GM21717 (cell line): Measurements from ENCODE around the gene DLD.

Source experiments
- ATAC-seq: cut with Tn5 transposase; IDR thresholded peaks from one replicate; pipeline ENCODE4 v1.9.1; 2021; ENCODE audit warnings: mild to moderate bottlenecking, moderate library complexity; ENCODE audit not compliant: unreplicated experiment

The DLD gene

DNA sequence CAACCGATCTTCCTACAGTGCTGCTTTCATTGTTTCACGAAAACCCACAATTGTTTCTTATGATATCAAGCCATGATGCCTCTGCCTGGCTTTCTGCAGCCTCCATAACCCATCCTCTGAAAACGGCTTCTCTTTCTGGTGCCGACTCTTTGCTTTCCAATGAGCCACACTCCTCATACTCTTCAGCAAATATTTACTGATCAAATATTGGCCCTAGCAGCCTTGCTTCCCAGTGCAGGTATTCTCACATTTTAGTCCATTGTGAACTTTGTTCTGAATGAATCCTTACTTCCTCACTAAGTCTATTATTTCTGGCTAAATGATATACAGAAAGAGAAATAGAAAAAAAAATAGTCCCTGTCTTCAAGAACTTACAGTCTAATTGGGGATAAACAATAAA lies 76.4 kb downstream of the DLD start:
- no peak for ATAC-seq

DNA sequence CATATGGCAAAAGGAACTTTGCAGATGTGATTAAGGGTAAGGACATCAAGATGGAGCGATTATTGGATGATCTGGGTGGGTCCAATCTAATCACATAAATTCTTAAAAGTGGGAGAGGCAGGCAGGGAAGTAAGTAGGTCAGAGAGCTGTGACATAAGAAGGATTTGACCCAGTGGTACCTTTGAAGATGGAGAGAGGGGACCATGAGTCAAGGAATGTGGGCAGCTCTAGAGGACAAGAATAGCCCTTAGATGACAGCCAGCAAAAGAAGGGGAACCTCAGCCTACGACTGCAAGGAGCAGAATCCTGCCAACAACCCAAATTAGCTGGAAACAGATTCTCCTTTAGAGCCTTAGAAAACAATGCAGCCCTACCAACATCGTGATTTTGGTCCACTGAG lies 77.5 kb downstream of the DLD start:
- ATAC-seq, result no peak

DNA sequence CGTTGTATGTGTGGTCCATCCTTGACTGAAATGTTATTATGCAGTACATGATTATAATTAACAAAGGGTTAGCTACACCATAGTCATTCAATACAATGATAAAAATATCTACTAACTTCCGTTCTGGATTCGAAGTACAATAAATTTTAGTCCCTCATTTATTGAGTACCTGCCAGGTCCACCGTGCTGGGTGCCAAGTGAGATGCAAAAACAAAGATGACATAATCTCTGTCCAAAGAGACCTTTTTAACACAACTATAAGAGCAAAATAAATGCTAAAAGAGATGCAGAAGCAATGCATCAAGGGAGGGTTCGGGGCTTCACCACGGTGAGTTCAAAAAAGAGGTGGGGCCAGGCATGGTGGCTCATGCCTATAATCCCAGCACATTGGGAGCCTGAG lies 78.9 kb downstream of the DLD start:
- no peak for ATAC-seq
